K562 (cell line): Measurements from ENCODE around the gene TNNI2.

Experiments
- FOXM1 ChIP-seq, 2 experiments: fragments of 450-650 bp in 1 of 2; sonication (generic) in 1 of 2; formaldehyde crosslinking in 1 of 2; IDR thresholded peaks; 2 replicates each; pipeline versions ENCODE4 v1.6.1 to v1.9.0; 2017 to 2022; ENCODE audit warnings: low read depth in 2 of 2, mild to moderate bottlenecking in 2 of 2, missing genetic modification reagents in 1 of 2, moderate library complexity in 1 of 2
- POLR2AphosphoS5 ChIP-seq: IDR thresholded peaks from 2 replicates; pipeline ENCODE4 v1.6.1; 2011; ENCODE audit warnings: mild to moderate bottlenecking, low read depth, low read length, moderate library complexity; ENCODE audit not compliant: control insufficient read depth, insufficient read depth

DNA sequence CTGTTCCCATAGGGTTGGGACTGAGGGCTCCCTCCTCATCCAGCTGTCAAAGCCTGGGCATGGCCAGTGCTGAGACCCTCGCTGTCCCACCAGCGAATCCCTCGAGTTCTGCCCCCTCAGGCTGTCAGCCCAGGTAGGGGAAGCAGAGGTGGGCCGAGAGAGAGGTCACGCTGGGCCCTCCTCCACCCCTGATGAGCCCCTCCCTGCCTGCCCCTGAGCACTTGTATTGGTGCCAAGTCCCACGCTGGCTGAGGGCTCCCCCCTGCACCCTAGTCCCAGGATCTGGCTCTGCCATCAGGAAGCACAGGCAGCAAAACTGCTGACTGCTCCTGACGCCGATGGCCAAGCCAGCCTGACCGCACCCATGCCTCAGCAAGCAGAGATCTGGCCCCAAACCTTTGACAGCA is 49.6 kb downstream of the TNNI2 start:
- no peak for TF ChIP-seq POLR2AphosphoS5
- no peak for TF ChIP-seq FOXM1 (IDR thresholded peaks at IDR 0.05; ENCODE audit: low read depth)
- TF ChIP-seq FOXM1 (CRISPR knock-in tag; IDR thresholded peaks at IDR 0.05; ENCODE audit: low read depth): no peak
